ENCODE data around the gene ABI3BP. TPM values are rescaled to one million over a fixed set of nuclear protein-coding genes. Genes with fewer than 3 reads are reported as not detected.

Gene ABI3BP
- total RNA-seq, 4 donors from 2014 or later = 7.9 to 32.6 (median 17.6) TPM

GRCh38 chr3:100902572-100902971 is 90.6 kb downstream of the ABI3BP start:
- no peak for DNase-seq
- no peaks in the 10 kb centered on the region for H3K9me3 ChIP-seq
- H3K4me3 ChIP-seq = no peak overlapping the region
- intact Hi-C loops (cut with DNase I; ENCODE audit: low total_unique reads) = no loop called here
- no peaks in the 10 kb centered on the region for H3K27me3 ChIP-seq
- no peaks in the 10 kb centered on the region for H3K36me3 ChIP-seq
- H3K4me1 ChIP-seq = peaks cover 0 to 4% (median 0%) of the 10 kb centered on the region in 4 donors
- no peak overlapping the region for H3K27ac ChIP-seq
- WGBS, 2 donors (ENCODE audit: low coverage in 1 of 2) = 73 to 82% methylated on average over 5 of the region's 5 CpGs
- TF ChIP-seq CTCF (IDR thresholded peaks at IDR 0.05) = no peak
- TF ChIP-seq POLR2AphosphoS5 (IDR thresholded peaks at IDR 0.05) = no peak
- TF ChIP-seq POLR2A (IDR thresholded peaks at IDR 0.05) = no peak
- no peak for TF ChIP-seq EP300 (IDR thresholded peaks at IDR 0.05; ENCODE audit: low read depth)
- in situ Hi-C loops (cut with MboI; ENCODE audit: low pct_ligation_motif_present in 1 of 4, low pct_unique_long_range_greater_than_20kb in 1 of 4, low sequenced_read_pairs in 3 of 4) = no loop called here

GRCh38 chr3:100900671-100901335 is 92.4 kb downstream of the ABI3BP start:
- in situ Hi-C loops (cut with MboI; ENCODE audit: low pct_ligation_motif_present in 1 of 4, low pct_unique_long_range_greater_than_20kb in 1 of 4, low sequenced_read_pairs in 3 of 4) = no loop called here
- 84 to 94% methylated on average over 2 of the region's 2 CpGs for WGBS, 2 donors (ENCODE audit: low coverage in 1 of 2)

GRCh38 chr3:100899440-100900091 is 93.7 kb downstream of the ABI3BP start:
- Histone ChIP-seq H3K27me3 (no peaks in the 10 kb centered on the region), H3K4me3 (no peak overlapping the region), H3K9me3 (no peaks in the 10 kb centered on the region), H3K36me3 (no peaks in the 10 kb centered on the region), H3K27ac (no peak overlapping the region), H3K4me1 (peaks cover 0 to 4% (median 0%) of the 10 kb centered on the region in 4 donors)
- TF ChIP-seq POLR2AphosphoS5 (IDR thresholded peaks at IDR 0.05) = no peak
- no peak for TF ChIP-seq CTCF (IDR thresholded peaks at IDR 0.05)
- TF ChIP-seq EP300 (IDR thresholded peaks at IDR 0.05; ENCODE audit: low read depth) = no peak
- TF ChIP-seq POLR2A (IDR thresholded peaks at IDR 0.05) = no peak
- no peak for DNase-seq
- intact Hi-C loops (cut with DNase I; ENCODE audit: low total_unique reads) = loop anchor here (10.0 kb wide), 1 partner anchor 295 kb away; no protein-coding TSS in a partner anchor
- in situ Hi-C loops (cut with MboI; ENCODE audit: low pct_ligation_motif_present in 1 of 4, low pct_unique_long_range_greater_than_20kb in 1 of 4, low sequenced_read_pairs in 3 of 4) = no loop called here
- 46 to 62% methylated on average over 2 of the region's 2 CpGs for WGBS, 2 donors (ENCODE audit: low coverage in 1 of 2)

More at GRCh38 chr3:100900671-100901335, 92.4 kb downstream of the ABI3BP start:
- intact Hi-C loops (cut with DNase I; ENCODE audit: low total_unique reads) = no loop called here
- no peaks in the 10 kb centered on the region for H3K36me3 ChIP-seq
- peaks cover 0 to 4% (median 0%) of the 10 kb centered on the region in 4 donors for H3K4me1 ChIP-seq
- H3K4me3 ChIP-seq = no peak overlapping the region
- no peak for DNase-seq
- H3K27me3 ChIP-seq = no peaks in the 10 kb centered on the region
- H3K27ac ChIP-seq = no peak overlapping the region
- TF ChIP-seq POLR2A (IDR thresholded peaks at IDR 0.05) (no peak), CTCF (IDR thresholded peaks at IDR 0.05) (no peak), POLR2AphosphoS5 (IDR thresholded peaks at IDR 0.05) (no peak), EP300 (IDR thresholded peaks at IDR 0.05; ENCODE audit: low read depth) (no peak)
- no peaks in the 10 kb centered on the region for H3K9me3 ChIP-seq

GRCh38 chr3:100898681-100899080 is 94.5 kb downstream of the ABI3BP start:
- in situ Hi-C loops (cut with MboI; ENCODE audit: low pct_ligation_motif_present in 1 of 4, low pct_unique_long_range_greater_than_20kb in 1 of 4, low sequenced_read_pairs in 3 of 4) = no loop called here
- intact Hi-C loops (cut with DNase I; ENCODE audit: low total_unique reads) = loop anchor here (10.0 kb wide), 1 partner anchor 296 kb away; no protein-coding TSS in a partner anchor
- no peak overlapping the region for H3K4me3 ChIP-seq
- 60 to 68% methylated on average over 5 of the region's 5 CpGs for WGBS, 2 donors (ENCODE audit: low coverage in 1 of 2)
- H3K9me3 ChIP-seq = no peaks in the 10 kb centered on the region
- no peak for DNase-seq
- no peak for TF ChIP-seq EP300 (IDR thresholded peaks at IDR 0.05; ENCODE audit: low read depth)
- no peak for TF ChIP-seq POLR2AphosphoS5 (IDR thresholded peaks at IDR 0.05)
- no peak for TF ChIP-seq POLR2A (IDR thresholded peaks at IDR 0.05)
- TF ChIP-seq CTCF (IDR thresholded peaks at IDR 0.05) = no peak
- no peak overlapping the region for H3K27ac ChIP-seq
- no peaks in the 10 kb centered on the region for H3K36me3 ChIP-seq
- H3K27me3 ChIP-seq = no peaks in the 10 kb centered on the region
- peaks cover 0 to 4% (median 0%) of the 10 kb centered on the region in 4 donors for H3K4me1 ChIP-seq

Measured in transverse colon (tissue), 4 donors.